Esophagus muscularis mucosa (tissue), 3 donors: Measurements from ENCODE around the gene MED31.

ENCODE experiments used
- CTCF ChIP-seq, 3 experiments: fragments of 200-600 bp in 2 of 3; fragments of 450-650 bp in 1 of 3; sonication (generic) in 2 of 3; IDR thresholded peaks; one replicate each; pipeline ENCODE4 v1.5.1; 2017 to 2019; ENCODE audit warnings: antibody characterized with exemption in 3 of 3, mild to moderate bottlenecking in 2 of 3, moderate library complexity in 1 of 3
- POLR2A ChIP-seq: fragments of 450-650 bp; IDR thresholded peaks from one replicate; pipeline ENCODE4 v1.6.1; 2017; ENCODE audit warnings: antibody characterized with exemption, moderate library complexity, mild to moderate bottlenecking, low read depth
- POLR2AphosphoS5 ChIP-seq, 2 donors: sonication (generic); formaldehyde crosslinking; IDR thresholded peaks; one replicate each; pipeline ENCODE4 v1.6.1; 2017; ENCODE audit warnings: antibody characterized with exemption in 2 of 2

DNA sequence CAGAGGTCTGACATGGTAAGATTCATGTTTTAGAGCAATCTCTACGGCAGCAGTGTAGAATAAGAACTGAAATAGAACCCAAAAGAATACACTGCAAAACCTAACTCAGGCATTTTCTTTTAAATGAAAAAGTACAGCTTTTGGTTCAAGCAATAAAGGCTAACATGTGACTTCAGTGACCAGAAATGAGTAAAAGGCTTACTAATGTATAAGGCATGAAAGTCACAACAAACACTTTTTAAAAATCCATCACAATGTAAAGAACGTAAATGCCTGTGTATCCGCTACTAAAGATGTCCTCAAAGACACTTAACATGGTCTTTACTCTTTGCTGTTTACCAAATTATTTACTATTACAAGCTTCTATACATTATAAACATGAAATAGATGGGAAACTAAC is 27.5 kb downstream of the MED31 start:
- TF ChIP-seq POLR2AphosphoS5 (IDR thresholded peaks at IDR 0.05): no peak
- TF ChIP-seq CTCF (IDR thresholded peaks at IDR 0.05): no peak
- no peak for TF ChIP-seq POLR2A
